PFSK-1 (cell line): ENCODE data around the gene IFT22.

Experiments
- FOXP2 ChIP-seq: optimal IDR thresholded peaks from 2 replicates; pipeline ENCODE3; 2011; ENCODE audit warnings: borderline replicate concordance, control low read depth, inconsistent platforms; ENCODE audit not compliant: insufficient read depth; ENCODE audit errors: extremely low read length, extremely low read depth
- POLR2AphosphoS5 ChIP-seq: IDR thresholded peaks from 2 replicates; pipeline ENCODE4 v1.6.1; 2012; ENCODE audit warnings: low read depth, mild to moderate bottlenecking, control low read depth, low read length, moderate library complexity
- REST ChIP-seq, 2 experiments: IDR thresholded peaks; 2 replicates each; pipeline versions ENCODE4 v1.6.1 to v1.8.0; 2011 to 2012; ENCODE audit warnings: low read depth in 2 of 2, low read length in 2 of 2, control low read depth in 1 of 2, inconsistent platforms in 1 of 2, mild to moderate bottlenecking in 1 of 2, moderate library complexity in 1 of 2; ENCODE audit not compliant: insufficient read depth in 1 of 2
- SIN3A ChIP-seq: IDR thresholded peaks from 2 replicates; pipeline ENCODE4 v1.6.1; 2012; ENCODE audit warnings: mild to moderate bottlenecking, low read length, moderate library complexity, borderline replicate concordance; ENCODE audit not compliant: insufficient read depth
- TAF1 ChIP-seq: IDR thresholded peaks from 2 replicates; pipeline ENCODE4 v1.6.1; 2012; ENCODE audit warnings: low read length, control low read depth, borderline replicate concordance; ENCODE audit not compliant: insufficient read depth

DNA sequence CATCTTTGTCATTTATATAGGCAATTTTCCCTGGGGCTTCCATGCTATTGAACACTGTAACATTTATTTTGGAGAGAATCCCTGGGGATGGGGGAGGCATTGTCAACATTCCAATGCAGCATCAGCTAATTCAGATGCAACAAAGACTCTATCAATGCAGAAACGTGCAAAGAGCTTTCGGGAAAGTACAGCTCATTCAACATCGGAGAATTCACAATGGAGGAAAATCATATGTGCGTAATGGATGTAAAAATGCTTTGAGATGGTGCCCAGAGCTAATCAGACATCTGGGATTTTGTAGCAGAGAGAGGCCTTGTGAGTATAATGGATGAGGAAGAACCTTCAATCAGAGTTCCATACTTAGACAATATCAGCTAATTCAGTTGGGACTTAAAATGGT, 48.4 kb downstream of the IFT22 start:
- TF ChIP-seq TAF1: no peak
- TF ChIP-seq POLR2AphosphoS5: no peak
- TF ChIP-seq FOXP2: no peak
- TF ChIP-seq REST (IDR thresholded peaks at IDR 0.05; ENCODE audit: insufficient read depth in 1 of 2, low read depth in 2 of 2, low read length in 2 of 2): no peak
- TF ChIP-seq SIN3A: no peak
